Caco-2 (cell line): ENCODE data around the gene UFD1. TPM values are rescaled to one million over a fixed set of nuclear protein-coding genes. Genes with fewer than 3 reads are reported as not detected.

Experiments used
- BruUV-seq: library from RNA; stranded (reverse); fragments of 400-500 nt; replicated peaks from 2 replicates; lab custom pipeline; 2021; lab: Mats Ljungman, UMichigan
- CTCF ChIA-PET: fragments of 300-600 bp; sonication (Branson Sonifier 250); formaldehyde crosslinking; loops from one replicate; lab custom pipeline; 2022; ENCODE audit warnings: antibody characterized with exemption; lab: Charles Lee
- POLR2A ChIA-PET: fragments of 300-600 bp; sonication (Branson Sonifier 250); formaldehyde crosslinking; loops from one replicate; lab custom pipeline; 2022; ENCODE audit warnings: antibody characterized with exemption; lab: Charles Lee
- DNase-seq, 2 experiments: peaks; one replicate each; pipeline versions ENCODE4 v3.0.0 to v3.0.0-alpha.2; 2020 to 2022
- H3K27me3 ChIP-seq: replicated peaks from 2 replicates; pipeline ENCODE4 v1.6.0; 2011; ENCODE audit warnings: low read length; ENCODE audit not compliant: control insufficient read depth, insufficient read depth
- H3K36me3 ChIP-seq: 2 replicates; pipeline ENCODE4 v1.5.1; 2011; ENCODE audit warnings: low read length; ENCODE audit not compliant: control insufficient read depth, insufficient read depth
- H3K4me1 ChIP-seq: fragments of 250-450 bp; sonication (Bioruptor Pico); 2 replicates; pipeline ENCODE4 v1.5.1; 2020; ENCODE audit warnings: mild to moderate bottlenecking
- H3K4me3 ChIP-seq: 2 replicates; pipeline ENCODE4 v1.5.1; 2011; ENCODE audit warnings: low read depth, mild to moderate bottlenecking, control low read depth, low read length
- H3K9me3 ChIP-seq: fragments of 250-450 bp; sonication (Bioruptor Pico); 2 replicates; pipeline ENCODE4 v1.5.1; 2020; ENCODE audit warnings: mild to moderate bottlenecking, moderate library complexity
- H3K27ac Mint-ChIP-seq: one replicate; pipeline ENCODE4 v1.8.0; 2022; ENCODE audit warnings: mixed read lengths; ENCODE audit not compliant: unreplicated experiment
- H3K27me3 Mint-ChIP-seq: one replicate; pipeline ENCODE4 v1.8.0; 2022; ENCODE audit warnings: mixed read lengths; ENCODE audit not compliant: insufficient read depth, unreplicated experiment
- H3K36me3 Mint-ChIP-seq: one replicate; pipeline ENCODE4 v1.8.0; 2022; ENCODE audit warnings: mild to moderate bottlenecking, mixed read lengths; ENCODE audit not compliant: insufficient read depth, unreplicated experiment
- H3K4me1 Mint-ChIP-seq: one replicate; pipeline ENCODE4 v1.8.0; 2022; ENCODE audit warnings: low read depth, mixed read lengths; ENCODE audit not compliant: unreplicated experiment
- H3K4me3 Mint-ChIP-seq: one replicate; pipeline ENCODE4 v1.8.0; 2022; ENCODE audit warnings: mild to moderate bottlenecking, moderate library complexity, mixed read lengths; ENCODE audit not compliant: unreplicated experiment
- H3K9me3 Mint-ChIP-seq: one replicate; pipeline ENCODE4 v1.8.0; 2022; ENCODE audit warnings: mixed read lengths; ENCODE audit not compliant: unreplicated experiment
- CTCF ChIP-seq, 2 experiments: fragments of 200-600 bp in 1 of 2; IDR thresholded peaks; 1 replicate in 1 of 2; 2 replicates in 1 of 2; pipeline versions ENCODE4 v1.5.1 to v1.8.0; 2011 to 2022; ENCODE audit warnings: antibody characterized with exemption in 1 of 2, control low read depth in 1 of 2, inconsistent platforms in 1 of 2, low read depth in 1 of 2, low read length in 1 of 2, mild to moderate bottlenecking in 1 of 2, moderate library complexity in 1 of 2; ENCODE audit not compliant: insufficient read depth in 1 of 2, severe bottlenecking in 1 of 2, unreplicated experiment in 1 of 2
- intact Hi-C: fragments of 100-400 bp; cut with micrococcal nuclease; formaldehyde crosslinking; loops from one replicate; pipeline ENCODE4 v1.10.0; 2022; ENCODE audit not compliant: unreplicated experiment
- total RNA-seq: library from RNA; stranded (reverse); gene quantifications from 2 replicates; pipeline ENCODE4 v1.2.3, GENCODE V29; 2022

Gene UFD1
- total RNA-seq, 1 experiment from 2014 or later = 102 TPM

GRCh38 chr22:19499236-19499879, 20.4 kb upstream of the UFD1 start:
- no peaks in the 10 kb centered on the region for H3K27me3 Mint-ChIP-seq
- H3K4me1 Mint-ChIP-seq = no peaks in the 10 kb centered on the region
- H3K27me3 ChIP-seq = no peaks in the 10 kb centered on the region
- ChIA-PET POLR2A (no interaction called here), CTCF (no interaction called here)
- no peak for TF ChIP-seq CTCF (IDR thresholded peaks at IDR 0.05; ENCODE audit: insufficient read depth in 1 of 2, low read depth in 1 of 2, low read length in 1 of 2, severe bottlenecking in 1 of 2, unreplicated experiment in 1 of 2)
- no peak overlapping the region for H3K4me3 Mint-ChIP-seq
- no peak overlapping the region for H3K27ac Mint-ChIP-seq
- H3K36me3 ChIP-seq = no peaks in the 10 kb centered on the region
- H3K36me3 Mint-ChIP-seq = peaks cover 19% of the 10 kb centered on the region
- intact Hi-C loops = no loop called here
- no TSS peak for BruUV-seq
- no peaks in the 10 kb centered on the region for H3K9me3 Mint-ChIP-seq
- H3K9me3 ChIP-seq = no peaks in the 10 kb centered on the region
- H3K4me1 ChIP-seq = no peaks in the 10 kb centered on the region
- no peak overlapping the region for H3K4me3 ChIP-seq
- DNase-seq = no peak

GRCh38 chr22:19498866-19499190, 19.8 kb upstream of the UFD1 start:
- POLR2A ChIA-PET = no interaction called here
- Mint-ChIP-seq H3K9me3 (no peaks in the 10 kb centered on the region), H3K4me1 (no peaks in the 10 kb centered on the region), H3K27me3 (no peaks in the 10 kb centered on the region), H3K4me3 (no peak overlapping the region), H3K27ac (no peak overlapping the region), H3K36me3 (peaks cover 19% of the 10 kb centered on the region)
- CTCF ChIA-PET = no interaction called here
- no TSS peak for BruUV-seq
- Histone ChIP-seq H3K9me3 (no peaks in the 10 kb centered on the region), H3K4me3 (no peak overlapping the region), H3K4me1 (no peaks in the 10 kb centered on the region), H3K27me3 (no peaks in the 10 kb centered on the region), H3K36me3 (no peaks in the 10 kb centered on the region)
- intact Hi-C loops = no loop called here
- no peak for DNase-seq
- TF ChIP-seq CTCF (IDR thresholded peaks at IDR 0.05; ENCODE audit: insufficient read depth in 1 of 2, low read depth in 1 of 2, low read length in 1 of 2, severe bottlenecking in 1 of 2, unreplicated experiment in 1 of 2) = no peak

GRCh38 chr22:19498154-19498865, 19.3 kb upstream of the UFD1 start:
- Mint-ChIP-seq H3K36me3 (peaks cover 21% of the 10 kb centered on the region), H3K27me3 (no peaks in the 10 kb centered on the region), H3K4me1 (no peaks in the 10 kb centered on the region), H3K27ac (no peak overlapping the region), H3K4me3 (no peak overlapping the region), H3K9me3 (no peaks in the 10 kb centered on the region)
- Histone ChIP-seq H3K4me1 (no peaks in the 10 kb centered on the region), H3K9me3 (no peaks in the 10 kb centered on the region), H3K27me3 (no peaks in the 10 kb centered on the region), H3K36me3 (no peaks in the 10 kb centered on the region), H3K4me3 (no peak overlapping the region)
- TF ChIP-seq CTCF (IDR thresholded peaks at IDR 0.05; ENCODE audit: insufficient read depth in 1 of 2, low read depth in 1 of 2, low read length in 1 of 2, severe bottlenecking in 1 of 2, unreplicated experiment in 1 of 2) = no peak
- DNase-seq = no peak
- CTCF ChIA-PET = no interaction called here
- intact Hi-C loops = no loop called here
- POLR2A ChIA-PET = no interaction called here
- no TSS peak for BruUV-seq
